IMR-90 (cell line): ENCODE results near the gene TAX1BP1. TPM values are rescaled to one million over a fixed set of nuclear protein-coding genes. Genes with fewer than 3 reads are reported as not detected.

Experiments used
- ATAC-seq: fragments of 200-7000 bp; cut with Tn5 transposase; 2 replicates; pipeline ENCODE4 v1.9.1; 2020; ENCODE audit warnings: low read depth, mild to moderate bottlenecking, moderate library complexity
- BruUV-seq: library from RNA; stranded (reverse); fragments of 400-500 nt; replicated peaks from 2 replicates; lab custom pipeline; 2021; lab: Mats Ljungman, UMichigan
- CTCF ChIA-PET: fragments of 300-600 bp; formaldehyde crosslinking; extraction: SDS; loops from one replicate; lab custom pipeline; 2021; ENCODE audit warnings: antibody characterized with exemption; lab: Yijun Ruan, JAX
- POLR2A ChIA-PET: fragments of 300-600 bp; sonication (Branson Sonifier 250); formaldehyde crosslinking; loops from one replicate; lab custom pipeline; 2022; ENCODE audit warnings: antibody characterized with exemption; ENCODE audit not compliant: unreplicated experiment; lab: Charles Lee
- DNase-seq: peaks from one replicate; pipeline ENCODE4 v3.0.0; 2013
- H2AFZ ChIP-seq: replicated peaks from 2 replicates; pipeline ENCODE3; 2013; ENCODE audit warnings: low read length, mild to moderate bottlenecking; ENCODE audit not compliant: poor library complexity
- H2AK5ac ChIP-seq: 2 replicates; pipeline ENCODE4 v1.6.1; 2013; ENCODE audit warnings: low read depth, low read length, inconsistent platforms
- H2AK9ac ChIP-seq: replicated peaks from 2 replicates; pipeline ENCODE3; 2013; ENCODE audit warnings: mild to moderate bottlenecking, low read depth, low read length, moderate library complexity; ENCODE audit not compliant: poor library complexity
- H2BK120ac ChIP-seq: 2 replicates; pipeline ENCODE4 v1.6.1; 2013; ENCODE audit warnings: low read depth, low read length, inconsistent platforms
- H2BK15ac ChIP-seq: 3 replicates; pipeline ENCODE4 v1.6.1; 2013; ENCODE audit warnings: low read depth, low read length, inconsistent platforms
- H2BK20ac ChIP-seq: 2 replicates; pipeline ENCODE4 v1.6.1; 2013; ENCODE audit warnings: low read depth, mild to moderate bottlenecking, inconsistent platforms, low read length, moderate library complexity
- H2BK5ac ChIP-seq: 2 replicates; pipeline ENCODE4 v1.6.1; 2013; ENCODE audit warnings: mild to moderate bottlenecking, low read depth, low read length, inconsistent platforms; ENCODE audit not compliant: poor library complexity, severe bottlenecking
- H3K14ac ChIP-seq: replicated peaks from 2 replicates; pipeline ENCODE4 v1.6.1; 2013; ENCODE audit warnings: low read depth, low read length, inconsistent platforms
- H3K18ac ChIP-seq: 2 replicates; pipeline ENCODE4 v1.6.1; 2013; ENCODE audit warnings: low read depth, low read length, control low read depth
- H3K23ac ChIP-seq: 2 replicates; pipeline ENCODE4 v1.6.1; 2013; ENCODE audit warnings: low read depth, low read length, inconsistent platforms
- H3K27ac ChIP-seq: 2 replicates; pipeline ENCODE4 v1.5.1; 2013; ENCODE audit warnings: mild to moderate bottlenecking, control low read depth, low read length; ENCODE audit not compliant: insufficient read depth
- H3K27me3 ChIP-seq: 2 replicates; pipeline ENCODE4 v1.6.1; 2013; ENCODE audit warnings: low read length; ENCODE audit not compliant: control insufficient read depth, insufficient read depth
- H3K36me3 ChIP-seq: 2 replicates; pipeline ENCODE4 v1.6.1; 2013; ENCODE audit warnings: low read length, mixed read lengths; ENCODE audit not compliant: control insufficient read depth, insufficient read depth
- H3K4ac ChIP-seq: 2 replicates; pipeline ENCODE4 v1.6.1; 2013; ENCODE audit warnings: low read depth, low read length, inconsistent platforms
- H3K4me1 ChIP-seq: 2 replicates; pipeline ENCODE4 v1.6.1; 2013; ENCODE audit warnings: low read length, mixed read lengths; ENCODE audit not compliant: control insufficient read depth, insufficient read depth
- H3K4me2 ChIP-seq: 2 replicates; pipeline ENCODE4 v1.6.1; 2013; ENCODE audit warnings: low read depth, mild to moderate bottlenecking, control low read depth, low read length, moderate library complexity
- H3K4me3 ChIP-seq: 2 replicates; pipeline ENCODE4 v1.5.1; 2013; ENCODE audit warnings: low read depth, mild to moderate bottlenecking, control low read depth, low read length, moderate library complexity; ENCODE audit not compliant: insufficient read depth
- H3K56ac ChIP-seq: 2 replicates; pipeline ENCODE4 v1.6.1; 2013; ENCODE audit warnings: low read length, inconsistent platforms; ENCODE audit not compliant: insufficient read depth; ENCODE audit errors: extremely low read depth
- H3K79me1 ChIP-seq, 2 experiments: 2 replicates each; pipeline ENCODE4 v1.6.1; 2013; ENCODE audit warnings: low read length in 2 of 2, inconsistent platforms in 1 of 2, low read depth in 1 of 2
- H3K9ac ChIP-seq: 2 replicates; pipeline ENCODE4 v1.6.1; 2013; ENCODE audit warnings: low read depth, low read length, control low read depth
- H3K9me1 ChIP-seq: 2 replicates; pipeline ENCODE4 v1.6.1; 2013; ENCODE audit warnings: low read length, inconsistent platforms; ENCODE audit not compliant: insufficient read depth
- H3K9me3 ChIP-seq: 2 replicates; pipeline ENCODE4 v1.6.1; 2013; ENCODE audit warnings: low read length; ENCODE audit not compliant: control insufficient read depth, insufficient read depth
- H4K20me1 ChIP-seq: 2 replicates; pipeline ENCODE4 v1.6.1; 2013; ENCODE audit warnings: low read length, inconsistent platforms; ENCODE audit not compliant: insufficient read depth
- H4K5ac ChIP-seq: 2 replicates; pipeline ENCODE4 v1.6.1; 2013; ENCODE audit warnings: mild to moderate bottlenecking, low read depth, low read length, control low read depth
- H4K8ac ChIP-seq, 2 experiments: 2 replicates each; pipeline ENCODE4 v1.6.1; 2013; ENCODE audit warnings: low read depth in 2 of 2, low read length in 2 of 2, control low read depth in 1 of 2, inconsistent platforms in 1 of 2
- H4K91ac ChIP-seq: 2 replicates; pipeline ENCODE4 v1.6.1; 2013; ENCODE audit warnings: low read depth, low read length, inconsistent platforms; ENCODE audit not compliant: insufficient read depth
- POLR2A ChIP-seq: IDR thresholded peaks from 2 replicates; pipeline ENCODE4 v1.6.1; 2012; ENCODE audit warnings: mild to moderate bottlenecking, low read depth, low read length
- WGBS, 2 experiments: methylation state at CpG; one replicate each; pipeline versions ENCODE4 v1.1.5 to v1.1.7; 2013; ENCODE audit warnings: missing lambda C conversion rate in 2 of 2; ENCODE audit not compliant: insufficient read length in 1 of 2; ENCODE audit errors: extremely low coverage in 2 of 2; 5-methylcytosine and 5-hydroxymethylcytosine counted together
- dilution Hi-C: fragments of 300-500 bp; cut with HindIII; formaldehyde crosslinking; loops from one replicate; pipeline ENCODE4 v1.14.3; 2018; ENCODE audit warnings: low sequenced_read_pairs; ENCODE audit not compliant: unreplicated experiment
- in situ Hi-C: fragments of 300-500 bp; cut with MboI; formaldehyde crosslinking; loops from 3 replicates; pipeline ENCODE4 v1.14.3; 2019; ENCODE audit warnings: low sequenced_read_pairs, inconsistent platforms, mixed read lengths
- intact Hi-C: fragments of 100-400 bp; cut with micrococcal nuclease; formaldehyde crosslinking; loops from 2 replicates; pipeline ENCODE4 v1.10.0; 2022
- polyA plus RNA-seq, 3 experiments: library from polyadenylated mRNA; depleted of rRNA; stranded (reverse); fragments of >200 nt; gene quantifications; 2 replicates each; pipeline ENCODE4 v1.2.3, GENCODE V29; 2012; ENCODE audit warnings: low replicate concordance in 1 of 3
- total RNA-seq: library from RNA; depleted of rRNA; stranded (reverse); fragments of >200 nt; gene quantifications from 2 replicates; pipeline ENCODE4 v1.2.3, GENCODE V29; 2012

TAX1BP1 gene
- total and polyA plus RNA-seq, 2 of the 4 experiments (the other 2 are of a cell fraction), result 49.0 to 52.7 TPM

DNA sequence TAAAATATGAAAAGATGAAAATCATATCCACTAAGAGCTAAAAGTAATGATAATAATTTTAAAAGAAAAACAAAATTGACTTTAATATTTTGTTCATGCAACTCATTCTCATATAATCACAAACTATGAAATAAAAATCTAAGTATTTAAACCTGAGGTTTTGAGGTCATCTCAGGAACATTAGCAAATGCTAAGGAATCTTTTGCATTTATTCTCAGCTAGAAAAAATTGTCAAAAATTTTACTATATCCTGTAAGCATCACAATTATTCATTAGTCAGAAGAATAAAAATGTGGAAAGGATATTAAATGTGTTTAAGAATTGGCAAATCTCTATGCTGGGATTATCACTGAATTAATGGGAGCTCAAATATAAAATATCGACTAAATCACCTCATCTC, 36.8 kb upstream of the TAX1BP1 start:
- intact Hi-C loops, result no loop called here
- Histone ChIP-seq H3K4ac (no peak overlapping the region), H3K9me3 (no peaks in the 10 kb centered on the region), H4K8ac (no peak overlapping the region), H3K14ac (no peak overlapping the region), H3K36me3 (no peaks in the 10 kb centered on the region), H2BK15ac (no peak overlapping the region), H2AK9ac (no peak overlapping the region), H3K9ac (no peak overlapping the region), H3K4me2 (no peak overlapping the region), H3K27ac (no peak overlapping the region), H3K4me3 (no peak overlapping the region), H4K5ac (no peak overlapping the region), H3K18ac (no peak overlapping the region), H3K23ac (no peak overlapping the region), H3K27me3 (no peaks in the 10 kb centered on the region), H2BK5ac (no peak overlapping the region), H3K79me1 (no peaks in the 10 kb centered on the region), H3K4me1 (no peaks in the 10 kb centered on the region), H3K56ac (no peak overlapping the region), H3K9me1 (peaks cover 6% of the 10 kb centered on the region), H2AFZ (no peak overlapping the region), H4K91ac (no peak overlapping the region), H4K20me1 (no peaks in the 10 kb centered on the region), H2BK120ac (no peak overlapping the region), H2AK5ac (no peak overlapping the region), H2BK20ac (no peak overlapping the region)
- no peak for ATAC-seq
- in situ Hi-C loops, result no loop called here
- WGBS, 2 experiments, result no CpG with 5 or more reads among the region's 1 CpG
- TF ChIP-seq POLR2A, result no peak
- dilution Hi-C loops, result no loop called here
- no TSS peak for BruUV-seq
- DNase-seq, result no peak
- ChIA-PET POLR2A (no interaction called here), CTCF (interaction anchor here (0.6 to 1.4 kb wide), 5 partner anchors 30 to 796 kb away, joined by 3 to 7 read pairs (median 3); no protein-coding TSS in a partner anchor)
